PC-9 (cell line): ENCODE results near the gene PCDHGA9. TPM values are rescaled to one million over a fixed set of nuclear protein-coding genes. Genes with fewer than 3 reads are reported as not detected.

Experiments used
- BruUV-seq: library from RNA; stranded (reverse); fragments of 400-500 nt; replicated peaks from 2 replicates; lab custom pipeline; 2021; lab: Mats Ljungman, UMichigan
- CTCF ChIA-PET: fragments of 300-600 bp; sonication (Branson Sonifier 250); formaldehyde crosslinking; loops from one replicate; lab custom pipeline; 2022; ENCODE audit warnings: antibody characterized with exemption; lab: Charles Lee
- POLR2A ChIA-PET: fragments of 300-600 bp; sonication (Branson Sonifier 250); formaldehyde crosslinking; loops from one replicate; lab custom pipeline; 2022; ENCODE audit warnings: antibody characterized with exemption; ENCODE audit not compliant: unreplicated experiment; lab: Charles Lee
- DNase-seq, 2 experiments: peaks; one replicate each; pipeline versions ENCODE4 v3.0.0 to v3.0.0-alpha.2; 2015 to 2022; ENCODE audit warnings: mixed read lengths in 1 of 2
- H2AFZ ChIP-seq: fragments of 200-600 bp; sonication (generic); 2 replicates; pipeline ENCODE4 v1.8.1; 2017; ENCODE audit warnings: antibody characterized with exemption
- H3F3A ChIP-seq: fragments of 200-600 bp; sonication (generic); 2 replicates; pipeline ENCODE4 v1.8.1; 2017; ENCODE audit warnings: antibody characterized with exemption, mild to moderate bottlenecking, low read depth; ENCODE audit not compliant: insufficient read depth
- H3K27ac ChIP-seq: fragments of 200-600 bp; sonication (generic); 2 replicates; pipeline ENCODE4 v1.6.1; 2016; ENCODE audit warnings: mixed run types
- H3K27me3 ChIP-seq: fragments of 200-600 bp; sonication (generic); 2 replicates; pipeline ENCODE4 v1.6.1; 2016; ENCODE audit warnings: low read depth, mixed run types; ENCODE audit not compliant: insufficient read depth
- H3K36me3 ChIP-seq: fragments of 200-600 bp; sonication (generic); 2 replicates; pipeline ENCODE4 v1.6.1; 2016; ENCODE audit warnings: low read depth, mixed run types
- H3K4me1 ChIP-seq: fragments of 200-600 bp; sonication (generic); replicated peaks from 2 replicates; pipeline ENCODE4 v1.6.1; 2016; ENCODE audit warnings: mixed run types; ENCODE audit not compliant: insufficient read depth
- H3K4me2 ChIP-seq: fragments of 200-600 bp; sonication (generic); 2 replicates; pipeline ENCODE4 v1.6.1; 2017; ENCODE audit warnings: mixed run types
- H3K4me3 ChIP-seq: fragments of 200-600 bp; sonication (generic); 2 replicates; pipeline ENCODE4 v1.6.1; 2016; ENCODE audit warnings: mixed run types
- H3K79me2 ChIP-seq: fragments of 200-600 bp; sonication (generic); 2 replicates; pipeline ENCODE4 v1.6.1; 2017; ENCODE audit warnings: low read depth, mixed run types
- H3K9me2 ChIP-seq: fragments of 200-600 bp; sonication (generic); 2 replicates; pipeline ENCODE4 v1.8.1; 2017; ENCODE audit warnings: mild to moderate bottlenecking; ENCODE audit not compliant: insufficient read depth
- H3K9me3 ChIP-seq: fragments of 200-600 bp; sonication (generic); 2 replicates; pipeline ENCODE4 v1.8.1; 2016; ENCODE audit warnings: low read depth; ENCODE audit not compliant: insufficient read depth
- H4K20me1 ChIP-seq: fragments of 200-600 bp; sonication (generic); 2 replicates; pipeline ENCODE4 v1.8.1; 2017; ENCODE audit not compliant: insufficient read depth
- EZH2 ChIP-seq: fragments of 200-600 bp; sonication (generic); IDR thresholded peaks from 2 replicates; pipeline ENCODE4 v1.8.0; 2017; ENCODE audit warnings: antibody characterized with exemption, low read depth
- intact Hi-C: fragments of 100-400 bp; cut with micrococcal nuclease; formaldehyde crosslinking; loops from one replicate; pipeline ENCODE4 v1.10.0; 2022; ENCODE audit not compliant: unreplicated experiment
- total RNA-seq: library from RNA; stranded (reverse); gene quantifications from 2 replicates; pipeline ENCODE4 v1.2.3, GENCODE V29; 2021
- TF ChIP-seq, protein P1 (sequence below): fragments of 200-600 bp; sonication (generic); conservative IDR thresholded peaks from 2 replicates; pipeline ENCODE4 v1.6.1; 2017; ENCODE audit warnings: mixed run types, antibody characterized with exemption, mild to moderate bottlenecking, moderate library complexity

The PCDHGA9 gene
- total RNA-seq, 1 experiment from 2014 or later = not detected

DNA sequence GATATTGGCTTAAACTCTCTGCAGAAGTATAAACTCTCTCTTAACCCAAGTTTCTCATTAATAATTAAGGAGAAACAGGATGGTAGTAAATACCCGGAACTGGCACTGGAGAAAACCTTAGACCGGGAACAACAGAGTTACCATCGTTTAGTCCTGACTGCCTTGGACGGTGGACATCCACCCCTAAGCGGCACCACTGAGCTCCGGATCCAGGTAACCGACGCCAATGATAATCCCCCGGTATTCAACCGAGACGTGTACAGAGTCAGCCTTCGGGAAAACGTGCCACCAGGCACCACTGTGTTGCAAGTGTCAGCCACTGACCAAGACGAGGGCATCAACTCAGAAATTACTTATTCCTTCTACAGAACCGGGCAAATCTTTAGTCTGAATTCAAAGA lies 4.0 kb upstream of the PCDHGA9 start:
- Histone ChIP-seq H3K36me3 (no peaks in the 10 kb centered on the region), H3K27ac (no peak overlapping the region), H3K4me3 (no peak overlapping the region), H3K4me1 (no peaks in the 10 kb centered on the region), H3K79me2 (no peaks in the 10 kb centered on the region), H3K27me3 (peaks cover 36% of the 10 kb centered on the region), H3F3A (no peaks in the 10 kb centered on the region), H3K4me2 (no peak overlapping the region), H2AFZ (no peak overlapping the region), H4K20me1 (no peaks in the 10 kb centered on the region), H3K9me2 (no peaks in the 10 kb centered on the region), H3K9me3 (no peaks in the 10 kb centered on the region)
- DNase-seq = no peak
- ChIA-PET POLR2A (no interaction called here), CTCF (no interaction called here)
- TF ChIP-seq EZH2 = no peak
- TF ChIP-seq, protein P1, sequence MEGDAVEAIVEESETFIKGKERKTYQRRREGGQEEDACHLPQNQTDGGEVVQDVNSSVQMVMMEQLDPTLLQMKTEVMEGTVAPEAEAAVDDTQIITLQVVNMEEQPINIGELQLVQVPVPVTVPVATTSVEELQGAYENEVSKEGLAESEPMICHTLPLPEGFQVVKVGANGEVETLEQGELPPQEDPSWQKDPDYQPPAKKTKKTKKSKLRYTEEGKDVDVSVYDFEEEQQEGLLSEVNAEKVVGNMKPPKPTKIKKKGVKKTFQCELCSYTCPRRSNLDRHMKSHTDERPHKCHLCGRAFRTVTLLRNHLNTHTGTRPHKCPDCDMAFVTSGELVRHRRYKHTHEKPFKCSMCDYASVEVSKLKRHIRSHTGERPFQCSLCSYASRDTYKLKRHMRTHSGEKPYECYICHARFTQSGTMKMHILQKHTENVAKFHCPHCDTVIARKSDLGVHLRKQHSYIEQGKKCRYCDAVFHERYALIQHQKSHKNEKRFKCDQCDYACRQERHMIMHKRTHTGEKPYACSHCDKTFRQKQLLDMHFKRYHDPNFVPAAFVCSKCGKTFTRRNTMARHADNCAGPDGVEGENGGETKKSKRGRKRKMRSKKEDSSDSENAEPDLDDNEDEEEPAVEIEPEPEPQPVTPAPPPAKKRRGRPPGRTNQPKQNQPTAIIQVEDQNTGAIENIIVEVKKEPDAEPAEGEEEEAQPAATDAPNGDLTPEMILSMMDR = no peak
- intact Hi-C loops = no loop called here
- BruUV-seq = no TSS peak

DNA sequence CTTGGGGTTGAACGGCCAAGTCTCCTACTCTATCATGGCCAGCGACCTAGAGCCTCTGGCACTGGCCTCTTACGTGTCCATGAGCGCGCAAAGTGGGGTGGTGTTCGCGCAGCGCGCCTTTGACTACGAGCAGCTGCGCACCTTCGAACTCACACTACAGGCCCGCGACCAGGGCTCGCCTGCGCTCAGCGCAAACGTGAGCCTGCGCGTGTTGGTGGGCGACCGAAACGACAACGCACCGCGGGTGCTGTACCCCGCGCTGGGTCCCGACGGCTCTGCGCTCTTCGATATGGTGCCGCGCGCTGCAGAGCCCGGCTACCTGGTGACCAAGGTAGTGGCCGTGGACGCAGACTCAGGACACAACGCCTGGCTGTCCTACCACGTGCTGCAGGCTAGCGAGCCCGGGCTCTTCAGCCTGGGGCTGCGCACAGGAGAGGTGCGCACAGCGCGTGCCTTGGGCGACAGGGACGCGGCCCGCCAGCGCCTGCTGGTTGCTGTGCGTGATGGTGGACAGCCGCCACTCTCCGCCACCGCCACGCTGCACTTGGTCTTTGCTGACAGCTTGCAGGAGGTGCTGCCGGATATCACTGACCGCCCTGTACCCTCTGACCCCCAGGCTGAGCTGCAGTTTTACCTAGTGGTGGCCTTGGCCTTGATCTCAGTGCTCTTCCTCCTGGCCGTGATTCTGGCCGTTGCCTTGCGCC lies 2.9 kb upstream of the PCDHGA9 start:
- TF ChIP-seq, protein P1 = no peak
- TF ChIP-seq EZH2 = no peak
- H3F3A ChIP-seq = no peaks in the 10 kb centered on the region
- no peaks in the 10 kb centered on the region for H3K79me2 ChIP-seq
- no peak overlapping the region for H2AFZ ChIP-seq
- no peaks in the 10 kb centered on the region for H3K4me1 ChIP-seq
- H3K4me3 ChIP-seq = no peak overlapping the region
- ChIA-PET POLR2A (no interaction called here), CTCF (no interaction called here)
- H3K4me2 ChIP-seq = no peak overlapping the region
- H3K27ac ChIP-seq = no peak overlapping the region
- no peak for DNase-seq
- no TSS peak for BruUV-seq
- H4K20me1 ChIP-seq = no peaks in the 10 kb centered on the region
- peaks cover 47% of the 10 kb centered on the region for H3K27me3 ChIP-seq
- no peaks in the 10 kb centered on the region for H3K9me3 ChIP-seq
- H3K9me2 ChIP-seq = no peaks in the 10 kb centered on the region
- no peaks in the 10 kb centered on the region for H3K36me3 ChIP-seq
- intact Hi-C loops = no loop called here

DNA sequence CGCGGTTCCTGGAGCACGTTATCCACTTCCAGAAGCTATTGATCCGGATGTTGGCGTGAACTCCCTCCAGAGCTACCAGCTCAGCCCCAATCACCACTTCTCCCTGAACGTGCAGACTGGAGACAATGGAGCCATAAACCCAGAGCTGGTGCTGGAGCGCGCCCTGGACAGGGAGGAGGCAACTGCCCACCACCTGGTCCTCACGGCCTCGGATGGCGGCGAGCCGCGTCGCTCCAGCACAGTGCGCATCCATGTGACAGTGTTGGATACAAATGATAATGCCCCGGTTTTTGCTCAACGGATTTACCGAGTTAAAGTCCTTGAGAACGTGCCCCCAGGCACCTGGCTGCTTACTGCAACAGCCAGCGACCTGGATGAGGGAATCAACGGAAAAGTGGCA lies 809 bp downstream of the PCDHGA9 start:
- CTCF ChIA-PET = interaction anchor here (0.6 kb wide), 1 partner anchor 73 kb away, joined by 3 read pairs; the partner anchor contains the start of gene PCDHGA1
- Histone ChIP-seq H3K36me3 (no peaks in the 10 kb centered on the region), H3K9me2 (no peaks in the 10 kb centered on the region), H3K4me1 (no peaks in the 10 kb centered on the region), H4K20me1 (no peaks in the 10 kb centered on the region), H3K27ac (no peak overlapping the region), H3K4me3 (no peak overlapping the region), H3K4me2 (no peak overlapping the region), H3K79me2 (no peaks in the 10 kb centered on the region), H3K9me3 (no peaks in the 10 kb centered on the region), H3F3A (no peaks in the 10 kb centered on the region), H3K27me3 (peaks cover 56% of the 10 kb centered on the region), H2AFZ (no peak overlapping the region)
- no TSS peak for BruUV-seq
- DNase-seq = no peak
- intact Hi-C loops = no loop called here
- TF ChIP-seq, protein P1 = no peak
- no peak for TF ChIP-seq EZH2
- POLR2A ChIA-PET = interaction anchor here (0.7 kb wide), 1 partner anchor 137 kb away, joined by 4 read pairs; no protein-coding TSS in a partner anchor
